H1 (cell line): Measurements from ENCODE around the gene CDH22. TPM values are rescaled to one million over a fixed set of nuclear protein-coding genes. Genes with fewer than 3 reads are reported as not detected.

Source experiments
- CTCF ChIA-PET: fragments of 300-600 bp; sonication (Branson Sonifier 250); formaldehyde crosslinking; loops from one replicate; lab custom pipeline; 2021; ENCODE audit not compliant: partially characterized antibody; lab: Charles Lee
- POLR2A ChIA-PET: fragments of 300-600 bp; sonication (Branson Sonifier 250); formaldehyde crosslinking; loops from one replicate; lab custom pipeline; 2021; ENCODE audit warnings: inconsistent platforms; ENCODE audit not compliant: partially characterized antibody; lab: Charles Lee
- DNase-seq, 2 experiments: peaks; one replicate each; pipeline versions ENCODE4 v3.0.0 to v3.0.0-alpha.2; 2010 to 2022; ENCODE audit warnings: low spot score in 2 of 2, low read depth in 1 of 2, mixed read lengths in 1 of 2
- FAIRE-seq: peaks from 2 replicates; lab custom pipeline; 2011; peaks lifted over from hg19 to GRCh38; lab: Jason Lieb, UNC
- H2AFZ ChIP-seq: 2 replicates; pipeline ENCODE4 v1.8.1; 2012; ENCODE audit warnings: low read length, inconsistent platforms
- H2AK5ac ChIP-seq: 2 replicates; pipeline ENCODE4 v1.6.1; 2013; ENCODE audit warnings: low read depth, low read length
- H2BK120ac ChIP-seq: replicated peaks from 2 replicates; pipeline ENCODE3; 2013; ENCODE audit warnings: low read depth, low read length, inconsistent platforms
- H2BK12ac ChIP-seq: 2 replicates; pipeline ENCODE4 v1.6.1; 2013; ENCODE audit warnings: low read depth, low read length
- H2BK15ac ChIP-seq: 2 replicates; pipeline ENCODE4 v1.6.1; 2013; ENCODE audit warnings: low read length
- H2BK20ac ChIP-seq: 2 replicates; pipeline ENCODE4 v1.6.1; 2013; ENCODE audit warnings: low read length
- H2BK5ac ChIP-seq: 2 replicates; pipeline ENCODE4 v1.6.1; 2013; ENCODE audit warnings: low read depth, low read length
- H3K14ac ChIP-seq: 2 replicates; pipeline ENCODE4 v1.6.1; 2013; ENCODE audit warnings: inconsistent platforms; ENCODE audit not compliant: insufficient read length
- H3K18ac ChIP-seq: 2 replicates; pipeline ENCODE4 v1.6.1; 2013; ENCODE audit warnings: low read length; ENCODE audit errors: extremely low read depth
- H3K23ac ChIP-seq: 2 replicates; pipeline ENCODE4 v1.6.1; 2013; ENCODE audit warnings: inconsistent platforms; ENCODE audit not compliant: insufficient read length
- H3K23me2 ChIP-seq: 2 replicates; pipeline ENCODE4 v1.6.1; 2013; ENCODE audit warnings: low read depth, low read length
- H3K27ac ChIP-seq: 2 replicates; pipeline ENCODE4 v1.6.1; 2011; ENCODE audit warnings: low read depth, low read length, inconsistent platforms
- H3K27me3 ChIP-seq, 4 experiments: replicated peaks in 1 of 4; 1 replicate in 1 of 4; 2 replicates in 3 of 4; pipeline versions ENCODE4 v1.6.1 to v1.8.1; 2011 to 2013; ENCODE audit warnings: low read length in 3 of 4, mild to moderate bottlenecking in 3 of 4, inconsistent platforms in 2 of 4, mixed read lengths in 2 of 4, moderate library complexity in 1 of 4; ENCODE audit not compliant: control insufficient read depth in 3 of 4, insufficient read depth in 3 of 4; ENCODE audit errors: extremely low read depth in 1 of 4
- H3K36me3 ChIP-seq, 4 experiments: 2 replicates each; pipeline versions ENCODE4 v1.6.1 to v1.8.1; 2011 to 2013; ENCODE audit warnings: mild to moderate bottlenecking in 4 of 4, low read length in 3 of 4, moderate library complexity in 2 of 4, control low read depth in 1 of 4, inconsistent platforms in 1 of 4; ENCODE audit not compliant: insufficient read depth in 4 of 4, control insufficient read depth in 2 of 4
- H3K4ac ChIP-seq: replicated peaks from 2 replicates; pipeline ENCODE3; 2013; ENCODE audit warnings: low read length, low read depth, mixed read lengths, inconsistent platforms; ENCODE audit not compliant: insufficient read length
- H3K4me1 ChIP-seq, 4 experiments: replicated peaks in 1 of 4; 1 replicate in 1 of 4; 2 replicates in 3 of 4; pipeline versions ENCODE4 v1.6.1 to v1.8.1; 2011 to 2013; ENCODE audit warnings: low read length in 3 of 4, inconsistent platforms in 2 of 4, mixed read lengths in 1 of 4; ENCODE audit not compliant: insufficient read depth in 4 of 4, control insufficient read depth in 3 of 4
- H3K4me2 ChIP-seq, 2 experiments: 2 replicates each; pipeline versions ENCODE4 v1.6.1 to v1.8.1; 2011 to 2013; ENCODE audit warnings: low read depth in 2 of 2, low read length in 2 of 2, control low read depth in 1 of 2, inconsistent platforms in 1 of 2, mild to moderate bottlenecking in 1 of 2; ENCODE audit not compliant: insufficient read depth in 1 of 2
- H3K4me3 ChIP-seq, 4 experiments: fragments of 200-600, 300-600 bp in 1 of 4; sonication (generic), shearing (Covaris generic), sonication (Bioruptor Twin) in 1 of 4; 2 replicates each; pipeline versions ENCODE4 v1.5.1 to v1.8.1; 2011 to 2016; ENCODE audit warnings: low read length in 4 of 4, low read depth in 3 of 4, control low read depth in 2 of 4, inconsistent platforms in 2 of 4, mild to moderate bottlenecking in 2 of 4, mixed read lengths in 1 of 4, moderate library complexity in 1 of 4; ENCODE audit not compliant: insufficient read depth in 2 of 4; ENCODE audit errors: extremely low read depth in 1 of 4
- H3K56ac ChIP-seq: replicated peaks from 2 replicates; pipeline ENCODE3; 2013; ENCODE audit warnings: low read depth, mild to moderate bottlenecking, mixed read lengths, low read length, inconsistent platforms; ENCODE audit not compliant: insufficient read length
- H3K79me1 ChIP-seq: 2 replicates; pipeline ENCODE4 v1.6.1; 2013; ENCODE audit warnings: low read depth, low read length, control low read depth
- H3K79me2 ChIP-seq, 2 experiments: 2 replicates each; pipeline versions ENCODE4 v1.6.1 to v1.8.1; 2012 to 2013; ENCODE audit warnings: low read length in 2 of 2, mild to moderate bottlenecking in 2 of 2, inconsistent platforms in 1 of 2; ENCODE audit not compliant: insufficient read depth in 2 of 2, control insufficient read depth in 1 of 2
- H3K9ac ChIP-seq, 4 experiments: replicated peaks in 1 of 4; 1 replicate in 1 of 4; 2 replicates in 3 of 4; pipeline versions ENCODE4 v1.6.1 to v1.8.1; 2011 to 2013; ENCODE audit warnings: low read depth in 3 of 4, low read length in 3 of 4, control low read depth in 2 of 4, mild to moderate bottlenecking in 2 of 4, moderate library complexity in 2 of 4, inconsistent platforms in 1 of 4; ENCODE audit errors: extremely low read depth in 1 of 4
- H3K9me3 ChIP-seq, 2 experiments: 2 replicates each; pipeline versions ENCODE4 v1.6.1 to v1.8.1; 2012 to 2013; ENCODE audit warnings: mild to moderate bottlenecking in 2 of 2, moderate library complexity in 2 of 2, control low read depth in 1 of 2, inconsistent platforms in 1 of 2, low read depth in 1 of 2, low read length in 1 of 2, mixed read lengths in 1 of 2; ENCODE audit not compliant: insufficient read depth in 2 of 2
- H4K20me1 ChIP-seq, 2 experiments: replicated peaks in 1 of 2; 2 replicates each; pipeline versions ENCODE3 to v1.8.1; 2011 to 2013; ENCODE audit warnings: inconsistent platforms in 2 of 2, low read length in 2 of 2, mild to moderate bottlenecking in 1 of 2; ENCODE audit not compliant: insufficient read depth in 2 of 2, control insufficient read depth in 1 of 2
- H4K5ac ChIP-seq: 2 replicates; pipeline ENCODE4 v1.6.1; 2013; ENCODE audit warnings: low read length, low read depth, mixed read lengths, inconsistent platforms; ENCODE audit not compliant: insufficient read length
- H4K8ac ChIP-seq: 2 replicates; pipeline ENCODE4 v1.8.0; 2013; ENCODE audit warnings: mild to moderate bottlenecking, moderate library complexity, low read length, inconsistent platforms; ENCODE audit not compliant: insufficient read depth; ENCODE audit errors: extremely low read depth
- H4K91ac ChIP-seq: replicated peaks from 2 replicates; pipeline ENCODE3; 2013; ENCODE audit warnings: low read length, mixed read lengths, inconsistent platforms; ENCODE audit not compliant: insufficient read length
- CBX5 ChIP-seq: fragments of 300-800, 300-1000 bp; sonication (generic); IDR thresholded peaks from 2 replicates; pipeline ENCODE4 v1.7.1; 2016; ENCODE audit warnings: antibody characterized with exemption, low read length, low read depth
- CTBP2 ChIP-seq: IDR thresholded peaks from 2 replicates; pipeline ENCODE4 v1.7.0; 2011; ENCODE audit warnings: borderline replicate concordance, mild to moderate bottlenecking, moderate library complexity, mixed read lengths, low read length; ENCODE audit not compliant: insufficient read depth, insufficient read length
- HDAC2 ChIP-seq, 2 experiments: fragments of 300-600 bp in 1 of 2; sonication (generic) in 1 of 2; IDR thresholded peaks; 2 replicates each; pipeline ENCODE4 v1.6.1; 2011 to 2012; ENCODE audit warnings: low read depth in 2 of 2, low read length in 2 of 2, mild to moderate bottlenecking in 2 of 2, moderate library complexity in 2 of 2, borderline replicate concordance in 1 of 2, inconsistent platforms in 1 of 2
- SRF ChIP-seq: IDR thresholded peaks from 2 replicates; pipeline ENCODE4 v1.6.1; 2011; ENCODE audit warnings: mild to moderate bottlenecking, low read depth, low read length, moderate library complexity
- WGBS, 2 experiments: shearing (Covaris generic) in 1 of 2; methylation state at CpG; one replicate each; pipeline versions ENCODE4 v1.1.6 to v1.1.7; 2013 to 2015; ENCODE audit warnings: low lambda C conversion rate in 2 of 2, mixed read lengths in 2 of 2, inconsistent platforms in 1 of 2, low coverage in 1 of 2, missing lambda C conversion rate in 1 of 2; ENCODE audit not compliant: insufficient replicate concordance in 2 of 2, insufficient coverage in 1 of 2, insufficient read length in 1 of 2; ENCODE audit errors: extremely low coverage in 1 of 2, missing lambda C conversion rate in 1 of 2; 5-methylcytosine and 5-hydroxymethylcytosine counted together
- polyA plus RNA-seq, 7 experiments: library from polyadenylated mRNA; depleted of rRNA in 3 of 7; stranded (reverse) in 5 of 7; unstranded in 2 of 7; fragments of >200 nt in 5 of 7; fragments of 200-250 nt in 2 of 7; gene quantifications; 1 replicate in 5 of 7; 2 replicates in 1 of 7; 4 replicates in 1 of 7; pipeline versions ENCODE4 v1.2.1 to v1.2.3, GENCODE V29; 2011 to 2013; ENCODE audit warnings: missing spikeins in 2 of 7, mixed read lengths in 2 of 7
- total RNA-seq: library from RNA; stranded (reverse); fragmentation: NEBNext Ultra II Directional; extraction: Animal tissue kit (Norgen Biotek cat#: 25700); gene quantifications from 2 replicates; pipeline ENCODE4 v1.2.1, GENCODE V29; 2021

Gene CDH22
- total and polyA plus RNA-seq, 2 of the 8 experiments (the other 6 are each of a cell fraction or from before 2014, with no cell fraction given) = 0.35 to 0.39 TPM

DNA sequence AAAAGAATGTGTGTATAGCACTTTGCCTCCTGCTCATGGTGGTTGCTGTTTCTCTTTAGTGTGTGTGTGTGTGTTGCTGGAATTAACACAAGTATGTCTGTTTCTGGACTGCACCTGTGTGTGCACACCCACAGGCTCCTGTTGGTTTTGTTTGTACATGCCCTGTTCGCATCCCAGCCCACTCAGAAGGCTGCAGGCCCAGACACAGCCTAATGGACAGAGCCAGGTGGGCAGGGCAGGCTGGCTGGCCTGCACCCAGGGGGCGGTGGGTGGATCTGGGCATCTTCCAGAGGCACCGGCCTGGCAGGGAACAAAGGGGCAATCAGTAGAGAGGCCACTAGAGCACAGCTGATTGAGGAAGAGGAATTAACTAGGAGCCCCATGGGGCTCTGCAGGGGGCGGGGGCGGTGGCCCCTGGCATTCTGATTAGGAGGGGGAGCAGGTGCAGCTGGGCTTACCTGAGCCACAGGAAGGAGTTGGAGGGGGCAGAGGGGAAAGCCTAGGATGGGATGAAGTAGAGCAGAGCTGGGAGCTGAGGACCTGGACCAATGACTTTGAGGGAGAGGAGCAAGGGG, 168.3 kb downstream of the CDH22 start:
- FAIRE-seq = no peak
- Histone ChIP-seq H3K4me1 (peaks cover 3 to 18% (median 11%) of the 10 kb centered on the region in 4 experiments), H3K4me2 (peak overlapping the region in 1 of 2 experiments; percentile 34; a peak in 1 of 4 replicates)

More for the DNA sequence above, 168.3 kb downstream of the CDH22 start:
- Histone ChIP-seq H2AK5ac (no peak overlapping the region), H2BK15ac (peak overlapping the region; percentile 65; the same call in 1 of the 2 replicates), H3K9me3 (no peaks in the 10 kb centered on the region), H3K23me2 (no peaks in the 10 kb centered on the region), H3K14ac (no peak overlapping the region), H3K27ac (no peak overlapping the region), H3K4me3 (no peak overlapping the region), H2AFZ (no peak overlapping the region), H3K23ac (no peak overlapping the region), H3K56ac (no peak overlapping the region), H3K79me1 (no peaks in the 10 kb centered on the region), H2BK120ac (no peak overlapping the region), H3K36me3 (no peaks in the 10 kb centered on the region), H4K91ac (no peak overlapping the region), H3K18ac (no peak overlapping the region; the same call in 1 of the 2 replicates), H2BK12ac (peak overlapping the region; percentile 68; the same call in 1 of the 2 replicates), H4K20me1 (no peaks in the 10 kb centered on the region), H2BK5ac (peak overlapping the region; percentile 24; the same call in 1 of the 2 replicates), H3K79me2 (no peaks in the 10 kb centered on the region), H2BK20ac (peak overlapping the region; percentile 90; the same call in 1 of the 2 replicates), H3K9ac (no peak overlapping the region), H3K27me3 (no peaks in the 10 kb centered on the region), H3K4ac (no peak overlapping the region), H4K5ac (no peak overlapping the region), H4K8ac (no peak overlapping the region)
- CTCF ChIA-PET = interaction anchor here (0.7 to 3.1 kb wide), 8 partner anchors 8 to 208 kb away, joined by 3 to 17 read pairs (median 8); no protein-coding TSS in a partner anchor
- 65% methylated on average over 5 of the region's 5 CpGs; no CpG with 5 or more reads in 1 of the 2 experiments for WGBS, 2 experiments
- POLR2A ChIA-PET = interaction anchor here (1.3 kb wide), 1 partner anchor 12 kb away, joined by 4 read pairs; no protein-coding TSS in a partner anchor
- TF ChIP-seq CTBP2 = no peak
- TF ChIP-seq CBX5 = no peak
- TF ChIP-seq SRF = no peak
- TF ChIP-seq HDAC2 (IDR thresholded peaks at IDR 0.05; ENCODE audit: borderline replicate concordance in 1 of 2, low read depth in 2 of 2, low read length in 2 of 2) = 0 out of 4 replicates have a peak, but pooled peaks have one; percentile 31 to 48
- DNase-seq = no peak
